GM12864 (cell line): ENCODE measurements around the gene WDR72.

Experiments
- DNase-seq: peaks from one replicate; pipeline ENCODE4 v3.0.0-alpha.2; 2011; ENCODE audit warnings: low read depth
- H3K4me3 ChIP-seq: 2 replicates; pipeline ENCODE4 v1.5.1; 2011; ENCODE audit warnings: mild to moderate bottlenecking, low read depth, low read length, control low read depth
- TF ChIP-seq, protein P1 (sequence below): IDR thresholded peaks from 2 replicates; pipeline ENCODE4 v1.5.1; 2011; ENCODE audit warnings: low read depth, mild to moderate bottlenecking, moderate library complexity, low read length, control low read depth, inconsistent platforms; ENCODE audit errors: missing control alignments

WDR72 gene

DNA sequence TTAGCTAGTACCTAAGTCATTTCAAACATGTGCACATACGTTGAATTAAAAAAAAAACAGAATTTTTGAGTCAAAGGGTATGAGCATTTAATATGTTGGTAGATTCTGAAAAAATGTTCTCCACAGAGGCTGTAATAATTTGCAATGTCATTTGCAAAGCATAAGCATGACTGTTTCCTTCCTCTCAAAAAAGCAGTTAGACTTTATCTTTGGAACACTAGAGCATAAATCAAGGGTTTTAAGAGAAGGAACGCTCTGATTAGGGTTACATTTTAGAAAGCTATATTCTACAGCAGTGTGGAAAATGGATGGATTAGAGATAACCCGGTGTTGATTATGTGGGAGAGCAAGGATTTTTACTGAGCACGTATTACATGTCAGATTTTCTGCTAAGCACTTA, 193.7 kb downstream of the WDR72 start:
- DNase-seq = no peak
- H3K4me3 ChIP-seq = no peak overlapping the region
- TF ChIP-seq, protein P1, sequence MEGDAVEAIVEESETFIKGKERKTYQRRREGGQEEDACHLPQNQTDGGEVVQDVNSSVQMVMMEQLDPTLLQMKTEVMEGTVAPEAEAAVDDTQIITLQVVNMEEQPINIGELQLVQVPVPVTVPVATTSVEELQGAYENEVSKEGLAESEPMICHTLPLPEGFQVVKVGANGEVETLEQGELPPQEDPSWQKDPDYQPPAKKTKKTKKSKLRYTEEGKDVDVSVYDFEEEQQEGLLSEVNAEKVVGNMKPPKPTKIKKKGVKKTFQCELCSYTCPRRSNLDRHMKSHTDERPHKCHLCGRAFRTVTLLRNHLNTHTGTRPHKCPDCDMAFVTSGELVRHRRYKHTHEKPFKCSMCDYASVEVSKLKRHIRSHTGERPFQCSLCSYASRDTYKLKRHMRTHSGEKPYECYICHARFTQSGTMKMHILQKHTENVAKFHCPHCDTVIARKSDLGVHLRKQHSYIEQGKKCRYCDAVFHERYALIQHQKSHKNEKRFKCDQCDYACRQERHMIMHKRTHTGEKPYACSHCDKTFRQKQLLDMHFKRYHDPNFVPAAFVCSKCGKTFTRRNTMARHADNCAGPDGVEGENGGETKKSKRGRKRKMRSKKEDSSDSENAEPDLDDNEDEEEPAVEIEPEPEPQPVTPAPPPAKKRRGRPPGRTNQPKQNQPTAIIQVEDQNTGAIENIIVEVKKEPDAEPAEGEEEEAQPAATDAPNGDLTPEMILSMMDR = no peak

DNA sequence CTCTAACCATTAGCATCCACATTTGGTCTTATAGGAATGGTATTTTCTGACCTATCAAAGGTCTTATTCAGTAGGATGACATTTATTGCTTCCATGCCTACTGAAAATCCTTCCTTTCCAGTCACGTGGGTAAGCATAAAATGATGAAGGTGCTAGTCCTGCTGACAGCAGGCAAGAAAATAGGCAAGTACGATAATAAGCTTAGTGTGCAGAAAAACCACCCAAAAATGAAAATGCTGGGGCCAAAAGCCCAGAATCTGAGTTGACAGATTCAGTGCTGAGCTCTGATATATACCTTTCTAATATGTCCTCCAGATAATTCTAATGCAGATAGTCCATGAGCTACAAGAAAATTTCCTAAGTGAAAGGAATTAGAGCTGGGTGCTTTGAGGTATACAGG, 194.8 kb downstream of the WDR72 start:
- TF ChIP-seq, protein P1 = no peak
- DNase-seq = no peak

DNA sequence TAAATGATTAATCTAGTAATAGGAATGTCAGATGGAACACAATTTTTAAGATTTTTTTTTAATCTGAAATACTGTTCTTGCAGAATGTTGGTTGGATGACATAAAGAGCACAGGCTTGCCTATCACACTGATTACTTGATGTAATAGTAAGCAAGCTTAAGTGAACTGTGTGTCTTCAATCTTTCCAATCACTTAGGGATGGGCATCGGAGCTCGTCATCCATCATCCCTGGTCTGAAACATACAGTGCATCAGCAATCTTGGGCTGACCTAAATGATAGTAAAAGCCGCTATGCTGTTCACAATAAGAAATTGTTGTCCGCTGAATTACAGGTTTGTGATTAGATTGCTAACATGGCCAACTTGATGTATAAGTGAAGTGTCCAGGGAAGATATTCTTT, 195.8 kb downstream of the WDR72 start:
- TF ChIP-seq, protein P1 = no peak
- DNase-seq = no peak
- no peak overlapping the region for H3K4me3 ChIP-seq

More for the DNA sequence above, 194.8 kb downstream of the WDR72 start:
- H3K4me3 ChIP-seq = no peak overlapping the region

DNA sequence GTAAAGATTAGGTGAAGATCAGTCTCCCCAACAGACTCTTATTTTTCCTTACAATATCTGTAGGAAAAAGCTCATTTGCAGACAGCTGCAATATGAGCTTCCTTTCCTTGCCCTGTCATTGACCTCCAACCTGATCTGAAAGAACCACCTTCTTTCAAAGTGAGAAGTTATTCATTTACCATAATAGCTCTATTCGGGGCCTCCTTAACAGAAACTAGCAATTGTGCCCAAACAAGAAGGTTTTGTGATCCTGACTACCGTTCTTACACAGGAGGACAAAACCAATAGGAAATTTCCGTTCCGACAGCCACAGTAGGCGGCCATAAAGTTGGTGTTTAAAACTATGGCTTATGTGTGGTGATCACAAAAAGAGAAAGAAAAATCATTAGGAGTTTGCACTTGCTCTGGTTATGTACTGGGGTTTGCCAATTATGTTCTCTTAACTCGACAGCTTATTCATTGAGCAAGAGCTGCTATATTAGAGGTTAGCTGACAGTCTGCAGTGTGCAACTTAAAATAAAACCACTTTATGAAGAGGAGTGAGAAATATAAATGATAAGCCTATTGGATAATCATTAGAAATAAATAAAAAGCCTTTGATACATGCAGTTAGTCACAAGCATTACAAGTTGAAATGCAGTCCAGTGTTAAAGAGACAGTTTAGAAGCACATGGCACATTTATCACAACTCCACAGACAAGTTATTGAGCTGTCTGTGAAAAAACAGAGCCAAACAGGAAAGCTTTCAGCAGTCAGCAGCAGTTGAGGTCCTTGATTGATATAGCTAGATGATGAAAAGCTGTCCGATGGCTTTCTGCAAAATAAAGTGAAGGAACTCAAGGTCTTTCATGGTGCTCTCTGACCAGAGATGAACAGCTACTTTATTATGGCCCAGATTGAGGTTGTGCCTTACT, 199.8 kb downstream of the WDR72 start:
- no peak overlapping the region for H3K4me3 ChIP-seq
- TF ChIP-seq, protein P1 = no peak
- no peak for DNase-seq

DNA sequence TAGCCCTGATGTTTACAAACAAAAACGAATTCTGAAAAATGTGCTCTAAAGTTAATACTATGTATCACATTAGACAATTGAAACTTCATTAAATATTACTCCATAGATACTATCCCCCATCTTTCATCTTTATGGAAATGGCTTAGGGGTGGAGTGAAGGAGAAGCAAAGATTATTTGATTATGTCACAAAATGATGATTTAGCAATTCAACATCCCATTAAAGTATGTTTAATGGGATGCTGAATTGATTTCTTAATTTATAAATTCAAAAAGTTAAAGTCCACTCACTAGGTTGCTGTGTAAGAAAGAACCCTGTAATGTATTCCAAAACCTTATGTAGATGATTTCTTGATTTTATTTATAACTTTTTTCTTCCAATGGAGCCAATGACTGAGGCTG, 201.1 kb downstream of the WDR72 start:
- DNase-seq = no peak
- no peak overlapping the region for H3K4me3 ChIP-seq
- TF ChIP-seq, protein P1 = no peak

DNA sequence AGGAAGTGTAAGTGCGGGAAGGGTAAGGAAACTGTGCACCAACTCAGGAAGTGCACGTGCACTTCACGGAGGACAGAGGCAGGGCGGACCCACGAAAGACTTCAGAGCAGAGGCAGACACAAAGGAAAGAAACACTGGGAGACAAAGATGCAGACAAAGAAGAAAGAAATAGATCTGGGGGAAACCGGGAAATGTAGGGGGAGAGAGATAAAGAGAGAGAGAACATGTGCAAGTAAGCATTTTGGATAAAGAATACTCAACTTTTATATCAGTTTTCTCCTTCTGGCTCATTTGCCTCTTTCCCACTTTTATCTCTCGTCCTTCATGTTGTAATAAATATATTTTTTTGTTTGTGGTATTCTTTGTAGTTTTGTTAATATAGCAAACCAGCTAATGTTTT, 204.2 kb downstream of the WDR72 start:
- TF ChIP-seq, protein P1 = no peak
- no peak overlapping the region for H3K4me3 ChIP-seq
- no peak for DNase-seq
